Lower leg skin (tissue), 4 donors: ENCODE measurements around the gene MSRB3. TPM values are rescaled to one million over a fixed set of nuclear protein-coding genes. Genes with fewer than 3 reads are reported as not detected.

Source experiments
- DNase-seq, 2 donors: peaks; one replicate each; pipeline ENCODE4 v3.0.0-alpha.2; 2019; ENCODE audit warnings: low spot score in 2 of 2
- H3K4me3 ChIP-seq: fragments of 200-600 bp; sonication (generic); 2 replicates; pipeline ENCODE4 v1.5.1; 2017; ENCODE audit warnings: mild to moderate bottlenecking, low read depth; ENCODE audit not compliant: poor library complexity, severe bottlenecking
- CTCF ChIP-seq, 3 donors: fragments of 450-650 bp; IDR thresholded peaks; one replicate each; pipeline ENCODE4 v1.5.1; 2016; ENCODE audit warnings: antibody characterized with exemption in 3 of 3, mild to moderate bottlenecking in 3 of 3, moderate library complexity in 2 of 3
- POLR2A ChIP-seq, 2 donors: fragments of 450-650 bp; IDR thresholded peaks; one replicate each; pipeline ENCODE4 v1.6.1; 2016 to 2017; ENCODE audit warnings: antibody characterized with exemption in 2 of 2, mild to moderate bottlenecking in 1 of 2, moderate library complexity in 1 of 2
- WGBS, 2 donors: methylation state at CpG; one replicate each; pipeline ENCODE4 v1.1.5; 2018; 5-methylcytosine and 5-hydroxymethylcytosine counted together
- intact Hi-C: fragments of 100-400 bp; cut with DNase I; formaldehyde crosslinking; loops from one replicate; pipeline ENCODE4 v1.15.0; 2023; ENCODE audit warnings: low total_unique reads
- total RNA-seq, 4 donors: library from RNA; depleted of rRNA; stranded (reverse); fragments of >200 nt; gene quantifications; one replicate each; pipeline ENCODE4 v1.1.0, GENCODE V29; 2016

MSRB3 gene
- total RNA-seq, 4 donors from 2014 or later: 6.1 to 16.6 (median 7.9) TPM

- no peak for DNase-seq
- no peak for TF ChIP-seq CTCF (IDR thresholded peaks at IDR 0.05)
- no peak for TF ChIP-seq POLR2A (IDR thresholded peaks at IDR 0.05)
- WGBS, 2 donors: 60 to 77% methylated on average over 8 of the region's 8 CpGs
- H3K4me3 ChIP-seq: no peak overlapping the region
- intact Hi-C loops: no loop called here
These were observed 181.6 kb downstream of the MSRB3 start for GRCh38 chr12:65460063-65460462.

- TF ChIP-seq CTCF (IDR thresholded peaks at IDR 0.05): no peak
- no peak for TF ChIP-seq POLR2A (IDR thresholded peaks at IDR 0.05)
- DNase-seq: no peak
- intact Hi-C loops: no loop called here
- 54% methylated on average over 2 of the region's 2 CpGs for WGBS, 2 donors
- H3K4me3 ChIP-seq: no peak overlapping the region
These were observed 182.5 kb downstream of the MSRB3 start for GRCh38 chr12:65461017-65461416.

GRCh38 chr12:65462484-65462883 lies 184.0 kb downstream of the MSRB3 start:
- H3K4me3 ChIP-seq: no peak overlapping the region
- no peak for DNase-seq
- intact Hi-C loops: no loop called here
- TF ChIP-seq CTCF (IDR thresholded peaks at IDR 0.05): no peak
- TF ChIP-seq POLR2A (IDR thresholded peaks at IDR 0.05): no peak
- WGBS, 2 donors: 97 to 100% methylated on average over 2 of the region's 2 CpGs

- DNase-seq: no peak
- WGBS, 2 donors: 88 to 91% methylated on average over 9 of the region's 9 CpGs
- no peak for TF ChIP-seq POLR2A (IDR thresholded peaks at IDR 0.05)
- TF ChIP-seq CTCF (IDR thresholded peaks at IDR 0.05): no peak
- intact Hi-C loops: no loop called here
- no peak overlapping the region for H3K4me3 ChIP-seq
These were observed 184.6 kb downstream of the MSRB3 start for GRCh38 chr12:65463082-65463481.

- DNase-seq: no peak
- H3K4me3 ChIP-seq: no peak overlapping the region
- TF ChIP-seq CTCF (IDR thresholded peaks at IDR 0.05) (no peak), POLR2A (IDR thresholded peaks at IDR 0.05) (no peak)
- intact Hi-C loops: no loop called here
- WGBS, 2 donors: 95 to 100% methylated on average over 1 of the region's 1 CpG
These were observed 185.1 kb downstream of the MSRB3 start for GRCh38 chr12:65463611-65464010.

GRCh38 chr12:65464930-65465329 lies 186.4 kb downstream of the MSRB3 start:
- H3K4me3 ChIP-seq: no peak overlapping the region
- intact Hi-C loops: no loop called here
- WGBS, 2 donors: 63 to 66% methylated on average over 3 of the region's 3 CpGs
- DNase-seq: no peak
- TF ChIP-seq POLR2A (IDR thresholded peaks at IDR 0.05) (no peak), CTCF (IDR thresholded peaks at IDR 0.05) (no peak)
